HG03457 (cell line): ENCODE data around the gene AGBL4.
A peak's percentile ranks its signal among the peaks of the same experiment; 100 is the strongest.
"Not testable (repeated sequence)": the region's sequence is repeated elsewhere in the genome, so short reads cannot be mapped to it uniquely, and the experiment has no call there.

ENCODE experiments used
- ATAC-seq: cut with Tn5 transposase; IDR thresholded peaks from one replicate; pipeline ENCODE4 v1.9.1; 2021; ENCODE audit warnings: moderate number of reproducible peaks; ENCODE audit not compliant: unreplicated experiment

The AGBL4 gene

GRCh38 chr1:48523558-48523957, 1500.2 kb downstream of the AGBL4 start:
- ATAC-seq = no peak

- ATAC-seq = not testable (repeated sequence)
Observed at GRCh38 chr1:48519896-48520295, 1503.9 kb downstream of the AGBL4 start.

- ATAC-seq = no peak
Observed at GRCh38 chr1:48506870-48507269, 1516.9 kb downstream of the AGBL4 start.

- ATAC-seq = no peak
Observed at GRCh38 chr1:48500541-48501450, 1523.0 kb downstream of the AGBL4 start.

GRCh38 chr1:48499211-48499735, 1524.5 kb downstream of the AGBL4 start:
- ATAC-seq = no peak

- ATAC-seq = peak; percentile 92
Observed at GRCh38 chr1:48498096-48498791, 1525.5 kb downstream of the AGBL4 start.

- no peak for ATAC-seq
Observed at GRCh38 chr1:48495911-48496310, 1527.8 kb downstream of the AGBL4 start.

- no peak for ATAC-seq
Observed at GRCh38 chr1:48495166-48495565, 1528.6 kb downstream of the AGBL4 start.

GRCh38 chr1:48493970-48494769, 1529.6 kb downstream of the AGBL4 start:
- ATAC-seq = no peak

- no peak for ATAC-seq
Observed at GRCh38 chr1:48493041-48493440, 1530.7 kb downstream of the AGBL4 start.

- no peak for ATAC-seq
Observed at GRCh38 chr1:48492392-48492791, 1531.4 kb downstream of the AGBL4 start.

GRCh38 chr1:48488721-48489120, 1535.0 kb downstream of the AGBL4 start:
- no peak for ATAC-seq
